ENCODE data around the gene BPIFB4. TPM values are rescaled to one million over a fixed set of nuclear protein-coding genes. Genes with fewer than 3 reads are reported as not detected.

The BPIFB4 gene
- total and polyA plus RNA-seq, 2 of the 4 experiments (the other 2 are of a cell fraction) = not detected

GRCh38 chr20:33111306-33111705 is 31.9 kb downstream of the BPIFB4 start:
- Histone ChIP-seq H3K9ac (ENCODE audit: low read depth, low read length) (no peak overlapping the region), H3K18ac (ENCODE audit: low read depth, low read length) (no peak overlapping the region), H3K9me1 (ENCODE audit: insufficient read depth, low read length) (0 out of 2 replicates have a peak, but pooled peaks cover 3% of the 10 kb centered on the region), H3K4ac (ENCODE audit: low read depth, low read length) (no peak overlapping the region), H4K91ac (ENCODE audit: insufficient read depth, low read depth, low read length) (no peak overlapping the region), H2BK15ac (ENCODE audit: low read depth, low read length) (no peak overlapping the region), H3K36me3 (ENCODE audit: control insufficient read depth, insufficient read depth, low read length) (no peaks in the 10 kb centered on the region), H3K14ac (replicated peaks; ENCODE audit: low read depth, low read length) (no peak overlapping the region), H3K56ac (ENCODE audit: extremely low read depth, insufficient read depth, low read length) (no peak overlapping the region), H3K27ac (ENCODE audit: insufficient read depth, low read length) (no peak overlapping the region), H2BK120ac (ENCODE audit: low read depth, low read length) (no peak overlapping the region), H2AFZ (replicated peaks; ENCODE audit: low read length, poor library complexity) (no peak overlapping the region), H3K27me3 (ENCODE audit: control insufficient read depth, insufficient read depth, low read length) (peaks cover 2% of the 10 kb centered on the region; the same call in 1 of the 2 replicates), H3K4me2 (ENCODE audit: low read depth, low read length) (no peak overlapping the region), H4K8ac (ENCODE audit: low read depth in 2 of 2, low read length in 2 of 2) (no peak overlapping the region), H3K79me1 (ENCODE audit: low read depth in 1 of 2, low read length in 2 of 2) (no peaks in the 10 kb centered on the region), H3K9me3 (ENCODE audit: control insufficient read depth, insufficient read depth, low read length) (no peaks in the 10 kb centered on the region), H2BK20ac (ENCODE audit: low read depth, low read length) (no peak overlapping the region), H3K4me1 (ENCODE audit: control insufficient read depth, insufficient read depth, low read length) (no peaks in the 10 kb centered on the region), H2BK5ac (ENCODE audit: low read depth, low read length, poor library complexity, severe bottlenecking) (no peak overlapping the region), H3K4me3 (ENCODE audit: insufficient read depth, low read depth, low read length) (no peak overlapping the region), H2AK9ac (replicated peaks; ENCODE audit: low read depth, low read length, poor library complexity) (no peak overlapping the region), H4K20me1 (ENCODE audit: insufficient read depth, low read length) (no peaks in the 10 kb centered on the region), H4K5ac (ENCODE audit: low read depth, low read length) (no peak overlapping the region), H2AK5ac (ENCODE audit: low read depth, low read length) (no peak overlapping the region), H3K23ac (ENCODE audit: low read depth, low read length) (no peak overlapping the region)
- no peak for DNase-seq
- intact Hi-C loops (cut with micrococcal nuclease) = no loop called here
- dilution Hi-C loops (cut with HindIII; ENCODE audit: low sequenced_read_pairs, unreplicated experiment) = no loop called here
- no TSS peak for BruUV-seq (replicated peaks)
- ATAC-seq (ENCODE audit: low read depth) = no peak
- CTCF ChIA-PET = no interaction called here
- TF ChIP-seq MAZ (IDR thresholded peaks at IDR 0.05; ENCODE audit: borderline replicate concordance, low read depth, low read length) (no peak), CTCF (conservative IDR thresholded peaks at IDR 0.05; ENCODE audit: low read depth, low read length) (no peak), CEBPB (IDR thresholded peaks at IDR 0.05; ENCODE audit: low read depth, low read length) (no peak), RCOR1 (IDR thresholded peaks at IDR 0.05; ENCODE audit: insufficient replicate concordance, low read length) (no peak), FOS (IDR thresholded peaks at IDR 0.05; ENCODE audit: low read depth, low read length) (no peak), MXI1 (IDR thresholded peaks at IDR 0.05; ENCODE audit: borderline replicate concordance, low read depth, low read length) (no peak), POLR2A (IDR thresholded peaks at IDR 0.05; ENCODE audit: low read depth, low read length) (no peak), ELK1 (IDR thresholded peaks at IDR 0.05; ENCODE audit: borderline replicate concordance, low read depth, low read length) (no peak), RAD21 (IDR thresholded peaks at IDR 0.05; ENCODE audit: low read length) (no peak), MAFK (IDR thresholded peaks at IDR 0.05; ENCODE audit: low read depth, low read length) (no peak), CHD1 (IDR thresholded peaks at IDR 0.05; ENCODE audit: low read depth, low read length) (no peak), BHLHE40 (IDR thresholded peaks at IDR 0.05; ENCODE audit: low read depth, low read length) (no peak), NFE2L2 (IDR thresholded peaks at IDR 0.05; ENCODE audit: low read depth, low read length) (no peak), RFX5 (IDR thresholded peaks at IDR 0.05; ENCODE audit: low read depth, low read length) (no peak), USF2 (IDR thresholded peaks at IDR 0.05; ENCODE audit: low read depth, low read length) (no peak)
- POLR2A ChIA-PET (ENCODE audit: unreplicated experiment) = no interaction called here
- in situ Hi-C loops (cut with MboI; ENCODE audit: low sequenced_read_pairs) = no loop called here
- no CpG with 5 or more reads among the region's 5 CpGs for WGBS, 2 experiments (ENCODE audit: extremely low coverage in 2 of 2, insufficient read length in 1 of 2)

All from IMR-90 (cell line).